GM12878 (cell line): ENCODE data around the gene FAM120A. TPM values are rescaled to one million over a fixed set of nuclear protein-coding genes. Genes with fewer than 3 reads are reported as not detected.

Source experiments
- ATAC-seq: fragments of 200-7000 bp; cut with Tn5 transposase; 3 replicates; pipeline ENCODE4 v1.9.1; 2020; ENCODE audit warnings: mild to moderate bottlenecking, moderate library complexity
- BruUV-seq: library from RNA; stranded (reverse); fragments of 400-500 nt; replicated peaks from 2 replicates; lab custom pipeline; 2021; lab: Mats Ljungman, UMichigan
- CTCF ChIA-PET: fragments of 300-600 bp; sonication (Branson Sonifier 250); formaldehyde crosslinking; extraction: SDS; loops from one replicate; lab custom pipeline; 2021; ENCODE audit warnings: inconsistent platforms; lab: Yijun Ruan, JAX
- POLR2A ChIA-PET: fragments of 350-600 bp; formaldehyde crosslinking; extraction: SDS; loops from one replicate; lab custom pipeline; 2021; ENCODE audit warnings: inconsistent platforms; lab: Charles Lee
- RAD21 ChIA-PET: fragments of 300-600 bp; sonication (Branson Sonifier 250); formaldehyde crosslinking; loops from one replicate; lab custom pipeline; 2023; ENCODE audit warnings: antibody characterized with exemption; ENCODE audit not compliant: unreplicated experiment; lab: Charles Lee
- SMC1A ChIA-PET: fragments of 300-600 bp; sonication (Branson Sonifier 250); formaldehyde crosslinking; loops from one replicate; lab custom pipeline; 2023; ENCODE audit not compliant: unreplicated experiment, uncharacterized antibody; lab: Charles Lee
- DNase-seq: peaks from one replicate; pipeline ENCODE4 v3.0.0-alpha.2; 2011; ENCODE audit warnings: low read depth, low spot score
- FAIRE-seq: peaks from 3 replicates; lab custom pipeline; 2011; peaks lifted over from hg19 to GRCh38; lab: Jason Lieb, UNC
- H2AFZ ChIP-seq: 2 replicates; pipeline ENCODE4 v1.6.0; 2011; ENCODE audit warnings: low read depth, low read length, control low read depth; ENCODE audit not compliant: control insufficient read depth
- H3K27ac ChIP-seq: 2 replicates; pipeline ENCODE4 v1.5.1; 2011; ENCODE audit warnings: control low read depth; ENCODE audit not compliant: control insufficient read depth, insufficient read depth
- H3K27me3 ChIP-seq, 2 experiments: replicated peaks in 1 of 2; 2 replicates each; pipeline versions ENCODE4 v1.6.0 to v1.6.1; 2011; ENCODE audit warnings: low read length in 1 of 2; ENCODE audit not compliant: control insufficient read depth in 2 of 2, insufficient read depth in 2 of 2
- H3K36me3 ChIP-seq, 2 experiments: 2 replicates each; pipeline ENCODE4 v1.5.1; 2011; ENCODE audit warnings: low read length in 1 of 2; ENCODE audit not compliant: control insufficient read depth in 2 of 2, insufficient read depth in 2 of 2
- H3K4me1 ChIP-seq: 2 replicates; pipeline ENCODE4 v1.6.1; 2011; ENCODE audit warnings: mild to moderate bottlenecking, low read length, moderate library complexity, mixed read lengths; ENCODE audit not compliant: control insufficient read depth, insufficient read depth
- H3K4me2 ChIP-seq: 2 replicates; pipeline ENCODE4 v1.6.0; 2011; ENCODE audit warnings: control low read depth; ENCODE audit not compliant: control insufficient read depth, insufficient read depth
- H3K4me3 ChIP-seq: fragments of 200-600 bp; sonication (generic); 2 replicates; pipeline ENCODE4 v1.5.1; 2016
- H3K79me2 ChIP-seq: 2 replicates; pipeline ENCODE4 v1.6.0; 2011; ENCODE audit warnings: low read length; ENCODE audit not compliant: control insufficient read depth, insufficient read depth
- H3K9ac ChIP-seq: 2 replicates; pipeline ENCODE4 v1.8.0; 2011; ENCODE audit warnings: low read length, control low read depth, mixed read lengths; ENCODE audit not compliant: control insufficient read depth, insufficient read depth
- H3K9me3 ChIP-seq: replicated peaks from 3 replicates; pipeline ENCODE4 v1.5.1; 2011; ENCODE audit warnings: mild to moderate bottlenecking, low read length; ENCODE audit not compliant: control insufficient read depth, insufficient read depth
- H4K20me1 ChIP-seq: 2 replicates; pipeline ENCODE4 v1.6.0; 2011; ENCODE audit not compliant: control insufficient read depth, insufficient read depth
- BRCA1 ChIP-seq: IDR thresholded peaks from 2 replicates; pipeline ENCODE4 v1.6.1; 2011; ENCODE audit warnings: low read depth, low read length, improper control_type of control experiment
- CBX5 ChIP-seq: sonication (generic); IDR thresholded peaks from 2 replicates; pipeline ENCODE4 v1.6.1; 2016; ENCODE audit warnings: low read depth, moderate library complexity, mild to moderate bottlenecking, inconsistent platforms
- CEBPZ ChIP-seq: fragments of 150-350 bp; IDR thresholded peaks from 2 replicates; pipeline ENCODE4 v1.6.1; 2016; ENCODE audit warnings: low read depth, low read length
- KLF5 ChIP-seq: fragments of 450-650 bp; IDR thresholded peaks from 2 replicates; pipeline ENCODE4 v1.6.1; 2014; ENCODE audit warnings: mild to moderate bottlenecking; ENCODE audit not compliant: partially characterized antibody
- NBN ChIP-seq: fragments of 450-650 bp; IDR thresholded peaks from 2 replicates; pipeline ENCODE4 v1.6.1; 2016
- RELA ChIP-seq: fragments of 450-650 bp; IDR thresholded peaks from 2 replicates; pipeline ENCODE4 v1.8.0; 2014; ENCODE audit warnings: borderline replicate concordance; ENCODE audit not compliant: partially characterized antibody
- REST ChIP-seq: IDR thresholded peaks from 2 replicates; pipeline ENCODE4 v1.6.1; 2012; ENCODE audit warnings: mild to moderate bottlenecking, low read depth, low read length
- STAT1 ChIP-seq: fragments of 450-650 bp; conservative IDR thresholded peaks from 2 replicates; pipeline ENCODE4 v1.6.1; 2014; ENCODE audit warnings: antibody characterized with exemption, mild to moderate bottlenecking
- TARDBP ChIP-seq: IDR thresholded peaks from 2 replicates; pipeline ENCODE4 v1.6.1; 2016; ENCODE audit warnings: borderline replicate concordance
- YY1 ChIP-seq: IDR thresholded peaks from 2 replicates; pipeline ENCODE4 v1.6.1; 2011; ENCODE audit warnings: low read depth, mild to moderate bottlenecking, low read length
- ZNF274 ChIP-seq: IDR thresholded peaks from one replicate; pipeline ENCODE4 v1.8.0; 2011; ENCODE audit not compliant: insufficient read length, insufficient read depth
- ZNF622 ChIP-seq: fragments of 450-650 bp; IDR thresholded peaks from 2 replicates; pipeline ENCODE4 v1.6.1; 2017; ENCODE audit warnings: mild to moderate bottlenecking, inconsistent platforms
- WGBS: methylation state at CpG from one replicate; pipeline ENCODE4 v1.1.6; 2016; ENCODE audit warnings: low lambda C conversion rate; ENCODE audit not compliant: insufficient replicate concordance, insufficient coverage; ENCODE audit errors: missing lambda C conversion rate; 5-methylcytosine and 5-hydroxymethylcytosine counted together
- in situ Hi-C: fragments of 300-500 bp; cut with MboI; formaldehyde crosslinking; loops from 9 replicates; pipeline ENCODE4 v1.14.3; 2018; ENCODE audit warnings: mixed read lengths
- intact Hi-C: fragments of 100-400 bp; cut with micrococcal nuclease; formaldehyde crosslinking; loops from one replicate; pipeline ENCODE4 v1.14.2; 2022; ENCODE audit not compliant: unreplicated experiment
- polyA plus RNA-seq, 11 experiments: library from polyadenylated mRNA; depleted of rRNA in 4 of 11; unstranded in 6 of 11; stranded (reverse) in 5 of 11; fragments of >200 nt; fragmentation: Nextera tagmentation in 4 of 11; fragmentation: Illumina TruSeq in 1 of 11; extraction: Ambion mirVana in 4 of 11; extraction: Trizol in 1 of 11; gene quantifications; 1 replicate in 1 of 11; 2 replicates in 10 of 11; pipeline versions ENCODE4 v1.2.1 to v1.2.3, GENCODE V29; 2011 to 2016; ENCODE audit warnings: inconsistent platforms in 2 of 11, missing spikeins in 2 of 11, low read depth in 1 of 11
- total RNA-seq, 4 experiments: library from RNA; depleted of rRNA in 3 of 4; stranded (reverse); fragments of >200 nt in 3 of 4; fragmentation: Illumina TruSeq in 1 of 4; extraction: Trizol in 1 of 4; gene quantifications; 2 replicates each; pipeline versions ENCODE4 v1.2.1 to v1.2.3, GENCODE V29; 2013 to 2021
- TF ChIP-seq, protein P1 (sequence below): fragments of 450-650 bp; IDR thresholded peaks from 2 replicates; pipeline ENCODE4 v1.6.1; 2017; ENCODE audit warnings: mild to moderate bottlenecking, moderate library complexity

FAM120A gene
- total and polyA plus RNA-seq, 10 of the 15 experiments (the other 5 are each of a cell fraction or from before 2014, with no cell fraction given) = 13.1 to 89.6 (median 52.5) TPM

DNA sequence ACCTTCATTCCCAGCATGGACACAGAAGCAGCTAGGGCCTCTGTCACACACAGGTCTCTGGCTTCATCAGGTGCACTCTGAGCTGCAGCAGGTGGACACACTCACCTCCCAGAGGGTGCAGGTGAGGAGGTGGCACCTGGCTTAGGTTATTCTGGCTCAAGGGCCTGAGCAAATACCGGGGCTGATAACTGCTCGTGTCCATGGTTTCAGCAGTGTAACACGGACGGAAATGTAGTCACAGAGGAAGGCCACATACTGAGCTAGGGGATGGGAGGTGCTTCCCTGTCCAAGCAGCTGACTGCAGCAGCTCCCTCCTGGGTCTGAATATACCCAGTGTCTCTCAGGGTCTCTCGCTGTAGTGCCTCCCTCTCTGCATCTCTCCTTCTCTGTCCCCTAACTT lies 130.6 kb downstream of the FAM120A start:
- H3K4me2 ChIP-seq = no peak overlapping the region
- TF ChIP-seq ZNF622 = no peak
- TF ChIP-seq KLF5 = no peak
- TF ChIP-seq ZNF274 = no peak
- TF ChIP-seq RELA = no peak
- TF ChIP-seq CBX5 = no peak
- no peak for TF ChIP-seq STAT1
- no peak for TF ChIP-seq NBN
- no peak for TF ChIP-seq YY1
- TF ChIP-seq CEBPZ = no peak
- TF ChIP-seq BRCA1 = no peak
- TF ChIP-seq, protein P1, sequence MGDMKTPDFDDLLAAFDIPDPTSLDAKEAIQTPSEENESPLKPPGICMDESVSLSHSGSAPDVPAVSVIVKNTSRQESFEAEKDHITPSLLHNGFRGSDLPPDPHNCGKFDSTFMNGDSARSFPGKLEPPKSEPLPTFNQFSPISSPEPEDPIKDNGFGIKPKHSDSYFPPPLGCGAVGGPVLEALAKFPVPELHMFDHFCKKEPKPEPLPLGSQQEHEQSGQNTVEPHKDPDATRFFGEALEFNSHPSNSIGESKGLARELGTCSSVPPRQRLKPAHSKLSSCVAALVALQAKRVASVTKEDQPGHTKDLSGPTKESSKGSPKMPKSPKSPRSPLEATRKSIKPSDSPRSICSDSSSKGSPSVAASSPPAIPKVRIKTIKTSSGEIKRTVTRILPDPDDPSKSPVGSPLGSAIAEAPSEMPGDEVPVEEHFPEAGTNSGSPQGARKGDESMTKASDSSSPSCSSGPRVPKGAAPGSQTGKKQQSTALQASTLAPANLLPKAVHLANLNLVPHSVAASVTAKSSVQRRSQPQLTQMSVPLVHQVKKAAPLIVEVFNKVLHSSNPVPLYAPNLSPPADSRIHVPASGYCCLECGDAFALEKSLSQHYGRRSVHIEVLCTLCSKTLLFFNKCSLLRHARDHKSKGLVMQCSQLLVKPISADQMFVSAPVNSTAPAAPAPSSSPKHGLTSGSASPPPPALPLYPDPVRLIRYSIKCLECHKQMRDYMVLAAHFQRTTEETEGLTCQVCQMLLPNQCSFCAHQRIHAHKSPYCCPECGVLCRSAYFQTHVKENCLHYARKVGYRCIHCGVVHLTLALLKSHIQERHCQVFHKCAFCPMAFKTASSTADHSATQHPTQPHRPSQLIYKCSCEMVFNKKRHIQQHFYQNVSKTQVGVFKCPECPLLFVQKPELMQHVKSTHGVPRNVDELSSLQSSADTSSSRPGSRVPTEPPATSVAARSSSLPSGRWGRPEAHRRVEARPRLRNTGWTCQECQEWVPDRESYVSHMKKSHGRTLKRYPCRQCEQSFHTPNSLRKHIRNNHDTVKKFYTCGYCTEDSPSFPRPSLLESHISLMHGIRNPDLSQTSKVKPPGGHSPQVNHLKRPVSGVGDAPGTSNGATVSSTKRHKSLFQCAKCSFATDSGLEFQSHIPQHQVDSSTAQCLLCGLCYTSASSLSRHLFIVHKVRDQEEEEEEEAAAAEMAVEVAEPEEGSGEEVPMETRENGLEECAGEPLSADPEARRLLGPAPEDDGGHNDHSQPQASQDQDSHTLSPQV = no peak
- no peak for TF ChIP-seq REST
- no peak for TF ChIP-seq TARDBP

More for the DNA sequence above, 130.6 kb downstream of the FAM120A start:
- DNase-seq = no peak
- in situ Hi-C loops = no loop called here
- Histone ChIP-seq H3K36me3 (no peaks in the 10 kb centered on the region), H3K79me2 (peaks cover 6% of the 10 kb centered on the region), H3K27me3 (no peaks in the 10 kb centered on the region), H3K27ac (no peak overlapping the region), H2AFZ (no peak overlapping the region), H3K9ac (no peak overlapping the region), H3K9me3 (peaks cover 2% of the 10 kb centered on the region; the same call in 2 of the 3 replicates), H3K4me3 (no peak overlapping the region), H3K4me1 (peaks cover 5% of the 10 kb centered on the region; the same call in 1 of the 2 replicates), H4K20me1 (no peaks in the 10 kb centered on the region)
- FAIRE-seq = no peak
- ATAC-seq = no peak
- SMC1A ChIA-PET = interaction anchor here (0.9 kb wide), 1 partner anchor 22 kb away, joined by 3 read pairs; no protein-coding TSS in a partner anchor
- intact Hi-C loops = no loop called here
- CTCF ChIA-PET = interaction anchor here (4.5 kb wide), 1 partner anchor 16 kb away, joined by 24 read pairs; no protein-coding TSS in a partner anchor
- POLR2A ChIA-PET = no interaction called here
- WGBS = 82% methylated on average over 5 of the region's 5 CpGs
- no TSS peak for BruUV-seq
- RAD21 ChIA-PET = no interaction called here
